HCT116 (cell line): ENCODE data around the gene PLVAP. TPM values are rescaled to one million over a fixed set of nuclear protein-coding genes. Genes with fewer than 3 reads are reported as not detected.

ENCODE experiments used
- ATAC-seq: fragments of 200-7000 bp; cut with Tn5 transposase; 2 replicates; pipeline ENCODE4 v1.9.1; 2020; ENCODE audit warnings: mild to moderate bottlenecking, moderate library complexity
- BruUV-seq: library from RNA; stranded (reverse); fragments of 400-500 nt; replicated peaks from 2 replicates; lab custom pipeline; 2021; lab: Mats Ljungman, UMichigan
- CTCF ChIA-PET: fragments of 300-600 bp; sonication (Branson Sonifier 250); formaldehyde crosslinking; loops from one replicate; lab custom pipeline; 2021; ENCODE audit warnings: antibody characterized with exemption; lab: Charles Lee
- POLR2A ChIA-PET: fragments of 300-600, 350-600 bp; sonication (Branson Sonifier 250); formaldehyde crosslinking; loops from one replicate; lab custom pipeline; 2021; ENCODE audit warnings: antibody characterized with exemption; lab: Charles Lee
- RAD21 ChIA-PET, 2 experiments: fragments of 300-600 bp; sonication (Branson Sonifier 250); formaldehyde crosslinking; loops; one replicate each; lab custom pipeline; 2023; ENCODE audit warnings: low total read pairs in 2 of 2; ENCODE audit not compliant: uncharacterized antibody in 2 of 2, unreplicated experiment in 2 of 2, low non-redundant PET in 1 of 2; lab: Charles Lee
- DNase-seq: peaks from one replicate; pipeline ENCODE4 v3.0.0-alpha.2; 2010; ENCODE audit warnings: low read depth, low spot score
- H2AFZ ChIP-seq: fragments of 200-600 bp; shearing (Covaris generic), sonication (generic); 2 replicates; pipeline ENCODE4 v1.6.1; 2017; ENCODE audit warnings: low read depth, mixed run types, mixed read lengths, antibody characterized with exemption, low read length; ENCODE audit not compliant: poor library complexity, severe bottlenecking
- H3K27ac ChIP-seq: 2 replicates; pipeline ENCODE4 v1.5.1; 2012; ENCODE audit warnings: low read depth, low read length
- H3K27me3 ChIP-seq: fragments of 200-600 bp; sonication (generic); 2 replicates; pipeline ENCODE4 v1.6.1; 2016; ENCODE audit warnings: mixed run types, low read length, mixed read lengths; ENCODE audit not compliant: insufficient read depth
- H3K36me3 ChIP-seq, 2 experiments: fragments of 200-500 bp in 1 of 2; fragments of 200-600 bp in 1 of 2; sonication (Bioruptor generic) in 1 of 2; sonication (generic) in 1 of 2; 2 replicates each; pipeline versions ENCODE4 v1.5.1 to v1.6.1; 2014 to 2016; ENCODE audit warnings: low read length in 2 of 2, inconsistent platforms in 1 of 2, mixed read lengths in 1 of 2, mixed run types in 1 of 2; ENCODE audit not compliant: insufficient read depth in 2 of 2, control insufficient read depth in 1 of 2
- H3K4me1 ChIP-seq, 2 experiments: fragments of 200-600 bp in 1 of 2; sonication (generic) in 1 of 2; 2 replicates each; pipeline versions ENCODE4 v1.5.1 to v1.6.1; 2012 to 2017; ENCODE audit warnings: low read length in 2 of 2, inconsistent platforms in 1 of 2, mild to moderate bottlenecking in 1 of 2, mixed read lengths in 1 of 2, mixed run types in 1 of 2, moderate library complexity in 1 of 2; ENCODE audit not compliant: insufficient read depth in 2 of 2, control insufficient read depth in 1 of 2
- H3K4me2 ChIP-seq: fragments of 200-600 bp; sonication (generic); 2 replicates; pipeline ENCODE4 v1.6.1; 2017; ENCODE audit warnings: mixed run types, low read length, mixed read lengths
- H3K4me3 ChIP-seq, 2 experiments: fragments of 200-600 bp in 1 of 2; sonication (generic) in 1 of 2; replicated peaks in 1 of 2; 2 replicates each; pipeline ENCODE4 v1.5.1; 2011 to 2016; ENCODE audit warnings: low read length in 2 of 2, control low read depth in 1 of 2, low read depth in 1 of 2, mild to moderate bottlenecking in 1 of 2, mixed read lengths in 1 of 2, mixed run types in 1 of 2
- H3K79me2 ChIP-seq: fragments of 200-600 bp; sonication (generic); 2 replicates; pipeline ENCODE4 v1.6.1; 2017; ENCODE audit warnings: mild to moderate bottlenecking, mixed run types, low read length, moderate library complexity, mixed read lengths; ENCODE audit not compliant: insufficient read depth
- H3K9ac ChIP-seq: fragments of 200-600 bp; sonication (generic); 2 replicates; pipeline ENCODE4 v1.6.1; 2016; ENCODE audit warnings: low read length, mixed read lengths
- H3K9me2 ChIP-seq: fragments of 200-600 bp; sonication (generic), shearing (Covaris generic); 2 replicates; pipeline ENCODE4 v1.6.1; 2017; ENCODE audit warnings: mixed run types, mild to moderate bottlenecking, moderate library complexity; ENCODE audit not compliant: insufficient read depth
- H3K9me3 ChIP-seq, 2 experiments: fragments of 200-500 bp in 1 of 2; fragments of 200-600 bp in 1 of 2; sonication (Bioruptor generic) in 1 of 2; sonication (generic) in 1 of 2; 2 replicates each; pipeline ENCODE4 v1.6.1; 2014 to 2017; ENCODE audit warnings: low read length in 2 of 2, mixed read lengths in 2 of 2, inconsistent platforms in 1 of 2, low read depth in 1 of 2, mild to moderate bottlenecking in 1 of 2, mixed run types in 1 of 2, moderate library complexity in 1 of 2; ENCODE audit not compliant: control insufficient read depth in 1 of 2, insufficient read depth in 1 of 2
- H4K20me1 ChIP-seq: fragments of 200-600 bp; sonication (generic), shearing (Covaris generic); 2 replicates; pipeline ENCODE4 v1.6.1; 2017; ENCODE audit warnings: mixed run types, mild to moderate bottlenecking, moderate library complexity; ENCODE audit not compliant: insufficient read depth
- CBX3 ChIP-seq: IDR thresholded peaks from 2 replicates; pipeline ENCODE4 v1.6.1; 2012; ENCODE audit warnings: low read depth
- CEBPB ChIP-seq: IDR thresholded peaks from 2 replicates; pipeline ENCODE4 v1.6.1; 2012; ENCODE audit warnings: low read depth
- EGR1 ChIP-seq: IDR thresholded peaks from 2 replicates; pipeline ENCODE4 v1.6.1; 2012; ENCODE audit warnings: low read depth
- ELF1 ChIP-seq: IDR thresholded peaks from 2 replicates; pipeline ENCODE4 v1.6.1; 2012; ENCODE audit warnings: low read depth, borderline replicate concordance
- EZH2 ChIP-seq: fragments of 200-600 bp; sonication (generic); IDR thresholded peaks from 2 replicates; pipeline ENCODE4 v1.6.1; 2017; ENCODE audit warnings: antibody characterized with exemption, mixed run types
- EZH2phosphoT487 ChIP-seq: fragments of 200-600 bp; IDR thresholded peaks from 2 replicates; pipeline ENCODE4 v1.6.1; 2018; ENCODE audit warnings: antibody characterized with exemption, borderline replicate concordance
- JUND ChIP-seq: IDR thresholded peaks from 2 replicates; pipeline ENCODE4 v1.6.1; 2012
- POLR2A ChIP-seq: IDR thresholded peaks from 2 replicates; pipeline ENCODE4 v1.7.0; 2011; ENCODE audit warnings: borderline replicate concordance; ENCODE audit not compliant: insufficient read depth, insufficient read length; ENCODE audit errors: extremely low read depth
- POLR2AphosphoS5 ChIP-seq: IDR thresholded peaks from 2 replicates; pipeline ENCODE4 v1.6.1; 2011; ENCODE audit warnings: mild to moderate bottlenecking, low read depth, low read length, moderate library complexity
- SIN3A ChIP-seq: IDR thresholded peaks from 2 replicates; pipeline ENCODE4 v1.6.1; 2012; ENCODE audit warnings: low read depth
- SP1 ChIP-seq: IDR thresholded peaks from 2 replicates; pipeline ENCODE4 v1.6.1; 2012; ENCODE audit warnings: low read depth
- SRF ChIP-seq: IDR thresholded peaks from 2 replicates; pipeline ENCODE4 v1.6.1; 2012; ENCODE audit warnings: low read depth
- TCF7L2 ChIP-seq: IDR thresholded peaks from 2 replicates; pipeline ENCODE4 v1.7.0; 2011; ENCODE audit warnings: borderline replicate concordance, inconsistent platforms; ENCODE audit not compliant: insufficient read depth, insufficient read length; ENCODE audit errors: extremely low read depth
- ZFX ChIP-seq: fragments of 450-650 bp; IDR thresholded peaks from 2 replicates; pipeline ENCODE4 v1.6.1; 2017
- intact Hi-C: fragments of 100-400 bp; cut with micrococcal nuclease; formaldehyde crosslinking; loops from 2 replicates; pipeline ENCODE4 v1.10.0; 2022
- total RNA-seq: library from RNA; stranded (reverse); gene quantifications from one replicate; pipeline ENCODE4 v1.2.1, GENCODE V29; 2021; ENCODE audit not compliant: unreplicated experiment
- TF ChIP-seq, protein P1 (sequence below): IDR thresholded peaks from 2 replicates; pipeline ENCODE4 v1.6.1; 2012
- TF ChIP-seq, protein P2 (sequence below): IDR thresholded peaks from 2 replicates; pipeline ENCODE4 v1.6.1; 2012; ENCODE audit warnings: low read depth
- TF ChIP-seq, protein P3 (sequence below): IDR thresholded peaks from 2 replicates; pipeline ENCODE4 v1.6.1; 2011; ENCODE audit warnings: mild to moderate bottlenecking, low read length, moderate library complexity; ENCODE audit not compliant: insufficient replicate concordance; ENCODE audit errors: extremely low read depth

Gene PLVAP
- total RNA-seq, 1 experiment from 2014 or later = 0.47 TPM

- Histone ChIP-seq H3K9me2 (no peaks in the 10 kb centered on the region), H4K20me1 (no peaks in the 10 kb centered on the region), H3K4me2 (peak within 1 kb of the TSS; percentile 97), H2AFZ (no peak within 1 kb of the TSS), H3K27me3 (no peaks in the 10 kb centered on the region), H3K79me2 (peaks cover 21% of the 10 kb centered on the region), H3K9ac (peak within 1 kb of the TSS; percentile 85), H3K9me3 (no peaks in the 10 kb centered on the region), H3K4me3 (peak within 1 kb of the TSS; percentile 72 to 99), H3K4me1 (peaks cover 32 to 53% of the 10 kb centered on the region in 2 experiments), H3K27ac (peak within 1 kb of the TSS; percentile 93), H3K36me3 (no peaks in the 10 kb centered on the region; a peak in 1 of 4 replicates)
- intact Hi-C loops = no loop called here
- ATAC-seq (peak; percentile 55), DNase-seq (peak; percentile 99)
- BruUV-seq = no TSS peak
- ChIA-PET CTCF (interaction anchor here (0.7 to 2.2 kb wide), 6 partner anchors 13 to 42 kb away, joined by 4 to 5 read pairs (median 5); partner anchors contain the start of genes DDA1 and MRPL34), RAD21 (interaction anchor here in 1 of 2 experiments (1.0 kb wide), 1 partner anchor 26 kb away, joined by 3 read pairs; the partner anchor contains the start of gene DDA1), POLR2A (interaction anchor here (1.1 to 4.1 kb wide), 4 partner anchors 12 to 525 kb away, joined by 4 to 39 read pairs (median 9); partner anchors contain the start of genes DDA1 and RPL18A)
- TF ChIP-seq SRF (no peak), POLR2A (peak; percentile 21), EGR1 (no peak), ZFX (peak; percentile 77), CBX3 (peak; percentile 31; the same call in 1 of the 2 replicates), EZH2 (no peak), CEBPB (no peak), EZH2phosphoT487 (no peak), SP1 (peak; percentile 95), SIN3A (peak; percentile 66; the same call in 1 of the 2 replicates), JUND (no peak), ELF1 (no peak), POLR2AphosphoS5 (peak; percentile 64), TCF7L2 (peak; percentile 74)
- TF ChIP-seq, protein P1, sequence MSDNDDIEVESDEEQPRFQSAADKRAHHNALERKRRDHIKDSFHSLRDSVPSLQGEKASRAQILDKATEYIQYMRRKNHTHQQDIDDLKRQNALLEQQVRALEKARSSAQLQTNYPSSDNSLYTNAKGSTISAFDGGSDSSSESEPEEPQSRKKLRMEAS = peak; percentile 87
- TF ChIP-seq, protein P2, sequence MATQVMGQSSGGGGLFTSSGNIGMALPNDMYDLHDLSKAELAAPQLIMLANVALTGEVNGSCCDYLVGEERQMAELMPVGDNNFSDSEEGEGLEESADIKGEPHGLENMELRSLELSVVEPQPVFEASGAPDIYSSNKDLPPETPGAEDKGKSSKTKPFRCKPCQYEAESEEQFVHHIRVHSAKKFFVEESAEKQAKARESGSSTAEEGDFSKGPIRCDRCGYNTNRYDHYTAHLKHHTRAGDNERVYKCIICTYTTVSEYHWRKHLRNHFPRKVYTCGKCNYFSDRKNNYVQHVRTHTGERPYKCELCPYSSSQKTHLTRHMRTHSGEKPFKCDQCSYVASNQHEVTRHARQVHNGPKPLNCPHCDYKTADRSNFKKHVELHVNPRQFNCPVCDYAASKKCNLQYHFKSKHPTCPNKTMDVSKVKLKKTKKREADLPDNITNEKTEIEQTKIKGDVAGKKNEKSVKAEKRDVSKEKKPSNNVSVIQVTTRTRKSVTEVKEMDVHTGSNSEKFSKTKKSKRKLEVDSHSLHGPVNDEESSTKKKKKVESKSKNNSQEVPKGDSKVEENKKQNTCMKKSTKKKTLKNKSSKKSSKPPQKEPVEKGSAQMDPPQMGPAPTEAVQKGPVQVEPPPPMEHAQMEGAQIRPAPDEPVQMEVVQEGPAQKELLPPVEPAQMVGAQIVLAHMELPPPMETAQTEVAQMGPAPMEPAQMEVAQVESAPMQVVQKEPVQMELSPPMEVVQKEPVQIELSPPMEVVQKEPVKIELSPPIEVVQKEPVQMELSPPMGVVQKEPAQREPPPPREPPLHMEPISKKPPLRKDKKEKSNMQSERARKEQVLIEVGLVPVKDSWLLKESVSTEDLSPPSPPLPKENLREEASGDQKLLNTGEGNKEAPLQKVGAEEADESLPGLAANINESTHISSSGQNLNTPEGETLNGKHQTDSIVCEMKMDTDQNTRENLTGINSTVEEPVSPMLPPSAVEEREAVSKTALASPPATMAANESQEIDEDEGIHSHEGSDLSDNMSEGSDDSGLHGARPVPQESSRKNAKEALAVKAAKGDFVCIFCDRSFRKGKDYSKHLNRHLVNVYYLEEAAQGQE = no peak
- TF ChIP-seq, protein P3, sequence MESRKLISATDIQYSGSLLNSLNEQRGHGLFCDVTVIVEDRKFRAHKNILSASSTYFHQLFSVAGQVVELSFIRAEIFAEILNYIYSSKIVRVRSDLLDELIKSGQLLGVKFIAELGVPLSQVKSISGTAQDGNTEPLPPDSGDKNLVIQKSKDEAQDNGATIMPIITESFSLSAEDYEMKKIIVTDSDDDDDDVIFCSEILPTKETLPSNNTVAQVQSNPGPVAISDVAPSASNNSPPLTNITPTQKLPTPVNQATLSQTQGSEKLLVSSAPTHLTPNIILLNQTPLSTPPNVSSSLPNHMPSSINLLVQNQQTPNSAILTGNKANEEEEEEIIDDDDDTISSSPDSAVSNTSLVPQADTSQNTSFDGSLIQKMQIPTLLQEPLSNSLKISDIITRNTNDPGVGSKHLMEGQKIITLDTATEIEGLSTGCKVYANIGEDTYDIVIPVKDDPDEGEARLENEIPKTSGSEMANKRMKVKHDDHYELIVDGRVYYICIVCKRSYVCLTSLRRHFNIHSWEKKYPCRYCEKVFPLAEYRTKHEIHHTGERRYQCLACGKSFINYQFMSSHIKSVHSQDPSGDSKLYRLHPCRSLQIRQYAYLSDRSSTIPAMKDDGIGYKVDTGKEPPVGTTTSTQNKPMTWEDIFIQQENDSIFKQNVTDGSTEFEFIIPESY = no peak
Observed at GRCh38 chr19:17334414-17335409, 42.4 kb downstream of the PLVAP start, which contains the start of gene ANO8. TSS of gene ANO8 (minus strand) at chr19:17334855. CDS start at chr19:17334670, 185 bp downstream.
